Measurements from ENCODE around the gene ICAM1. TPM values are rescaled to one million over a fixed set of nuclear protein-coding genes. Genes with fewer than 3 reads are reported as not detected.

ICAM1 gene, protein sequence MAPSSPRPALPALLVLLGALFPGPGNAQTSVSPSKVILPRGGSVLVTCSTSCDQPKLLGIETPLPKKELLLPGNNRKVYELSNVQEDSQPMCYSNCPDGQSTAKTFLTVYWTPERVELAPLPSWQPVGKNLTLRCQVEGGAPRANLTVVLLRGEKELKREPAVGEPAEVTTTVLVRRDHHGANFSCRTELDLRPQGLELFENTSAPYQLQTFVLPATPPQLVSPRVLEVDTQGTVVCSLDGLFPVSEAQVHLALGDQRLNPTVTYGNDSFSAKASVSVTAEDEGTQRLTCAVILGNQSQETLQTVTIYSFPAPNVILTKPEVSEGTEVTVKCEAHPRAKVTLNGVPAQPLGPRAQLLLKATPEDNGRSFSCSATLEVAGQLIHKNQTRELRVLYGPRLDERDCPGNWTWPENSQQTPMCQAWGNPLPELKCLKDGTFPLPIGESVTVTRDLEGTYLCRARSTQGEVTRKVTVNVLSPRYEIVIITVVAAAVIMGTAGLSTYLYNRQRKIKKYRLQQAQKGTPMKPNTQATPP
- polyA plus RNA-seq (2013, experiment 1 of 2) = 2.7 TPM
- polyA plus RNA-seq (2013, experiment 2 of 2) = 5.2 TPM

- H3K4me3 ChIP-seq (ENCODE audit: low read length) = peak within 1 kb of the TSS; percentile 49
- H3K27me3 ChIP-seq (ENCODE audit: insufficient read depth, low read length) = peaks cover 45% of the 10 kb centered on the region
- 0 out of 2 replicates have a peak, but pooled peaks cover 2% of the 10 kb centered on the region for H3K36me3 ChIP-seq (ENCODE audit: insufficient read depth, low read length)
- H3K9ac ChIP-seq (ENCODE audit: low read depth, low read length) = peak within 1 kb of the TSS; percentile 7; the same call in 1 of the 2 replicates
- 4% methylated on average over 51 of the region's 51 CpGs for WGBS
- H3K4me1 ChIP-seq (ENCODE audit: insufficient read depth, low read length) = no peaks in the 10 kb centered on the region
- no peaks in the 10 kb centered on the region for H3K9me3 ChIP-seq (ENCODE audit: insufficient read depth, low read depth, low read length)
- no peak within 1 kb of the TSS; the same call in 1 of the 2 replicates for H3K27ac ChIP-seq (ENCODE audit: low read depth, low read length)
Observed at GRCh38 chr19:10270616-10271394, at the start of gene ICAM1. Gene ICAM1 (plus strand): TSS chr19:10271120. CDS start chr19:10271160, 40 bp downstream.

- Histone ChIP-seq H3K27ac (ENCODE audit: low read depth, low read length) (no peak overlapping the region), H3K4me1 (ENCODE audit: insufficient read depth, low read length) (no peaks in the 10 kb centered on the region), H3K9me3 (ENCODE audit: insufficient read depth, low read depth, low read length) (no peaks in the 10 kb centered on the region), H3K27me3 (ENCODE audit: insufficient read depth, low read length) (no peaks in the 10 kb centered on the region), H3K9ac (ENCODE audit: low read depth, low read length) (no peak overlapping the region), H3K4me3 (ENCODE audit: low read length) (no peak overlapping the region), H3K36me3 (ENCODE audit: insufficient read depth, low read length) (peaks cover 9% of the 10 kb centered on the region; the same call in 1 of the 2 replicates)
- WGBS = 93% methylated on average over 14 of the region's 14 CpGs
Observed at GRCh38 chr19:10222201-10222890, 48.6 kb upstream of the ICAM1 start.

DNA sequence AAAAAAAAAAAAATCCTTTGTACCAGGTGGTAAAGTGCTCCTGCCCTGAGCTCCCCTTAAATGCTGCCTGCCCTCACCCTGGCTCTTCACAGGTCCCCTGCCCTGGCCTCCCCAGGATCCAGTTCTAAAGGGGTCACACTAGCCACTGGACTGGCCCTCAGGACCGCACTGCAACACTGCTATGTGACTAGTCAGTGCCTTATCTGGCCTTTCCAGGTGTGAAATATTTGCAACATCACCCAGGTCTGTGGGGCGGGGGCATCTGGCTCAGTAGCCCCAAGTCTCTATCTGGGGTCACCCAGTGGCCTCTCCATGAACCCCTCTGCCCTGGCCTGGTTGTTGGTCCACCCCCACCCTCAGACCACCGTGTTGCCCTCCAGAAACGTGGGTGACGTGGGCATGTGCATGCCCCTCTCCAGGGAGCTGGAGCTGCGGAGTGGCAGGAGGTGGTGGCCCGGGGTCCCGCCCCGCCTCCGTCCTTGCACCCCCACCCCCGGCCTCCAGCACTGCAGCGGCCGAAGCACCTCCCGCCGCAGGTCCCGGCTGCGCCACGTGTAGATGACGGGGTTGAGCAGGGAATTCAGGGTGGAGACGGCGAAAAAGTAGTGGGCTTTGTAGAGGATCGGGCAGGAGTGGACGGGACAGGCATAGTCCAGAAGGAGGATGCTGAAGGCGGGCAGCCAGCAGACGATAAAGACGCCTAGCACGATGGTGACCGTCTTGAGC lies 47.3 kb upstream of the ICAM1 start:
- Histone ChIP-seq H3K27ac (ENCODE audit: low read depth, low read length) (no peak overlapping the region), H3K4me1 (ENCODE audit: insufficient read depth, low read length) (no peaks in the 10 kb centered on the region)
- WGBS = 95% methylated on average over 28 of the region's 28 CpGs

DNA sequence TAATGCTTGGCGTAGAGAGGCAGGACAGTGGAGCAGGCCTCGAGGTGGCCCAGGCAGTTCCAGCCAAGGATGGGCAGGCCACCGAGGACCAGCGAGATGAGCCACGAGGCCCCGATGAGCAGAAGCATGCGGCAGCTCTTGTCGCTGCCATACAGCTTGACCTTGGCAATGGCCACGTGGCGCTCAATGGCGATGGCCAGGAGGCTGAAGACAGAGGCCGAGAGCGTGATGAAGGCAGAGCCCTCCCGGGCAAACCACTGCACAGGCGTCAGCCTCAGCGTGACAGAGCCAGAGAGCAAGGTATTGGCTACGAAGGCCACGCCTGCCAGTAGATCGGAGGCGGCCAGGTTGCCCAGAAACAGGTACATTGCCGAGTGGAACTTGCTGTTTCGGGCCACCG lies 46.6 kb upstream of the ICAM1 start:
- no peaks in the 10 kb centered on the region for H3K4me1 ChIP-seq (ENCODE audit: insufficient read depth, low read length)

More for the DNA sequence above, 47.3 kb upstream of the ICAM1 start:
- Histone ChIP-seq H3K9ac (ENCODE audit: low read depth, low read length) (no peak overlapping the region), H3K36me3 (ENCODE audit: insufficient read depth, low read length) (peaks cover 9% of the 10 kb centered on the region; the same call in 1 of the 2 replicates), H3K27me3 (ENCODE audit: insufficient read depth, low read length) (no peaks in the 10 kb centered on the region), H3K9me3 (ENCODE audit: insufficient read depth, low read depth, low read length) (no peaks in the 10 kb centered on the region), H3K4me3 (ENCODE audit: low read length) (no peak overlapping the region)

DNA sequence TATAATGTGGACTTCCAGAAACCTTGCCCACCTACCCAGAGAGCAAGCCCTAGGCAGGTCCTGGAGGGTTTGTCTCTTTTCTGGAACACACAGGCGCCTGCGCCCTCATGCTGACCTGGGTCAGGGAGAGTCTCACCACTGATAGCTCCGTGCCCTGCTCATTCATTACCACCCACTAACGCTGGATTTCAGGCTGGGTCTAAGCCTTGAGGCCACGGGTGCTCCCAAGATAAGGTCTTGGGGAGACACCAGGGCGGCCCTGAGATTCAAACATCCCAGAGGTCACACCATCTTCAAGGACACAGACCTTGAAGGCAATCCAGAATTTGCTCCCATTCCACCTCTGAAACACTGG lies 44.9 kb upstream of the ICAM1 start:
- Histone ChIP-seq H3K4me1 (ENCODE audit: insufficient read depth, low read length) (peaks cover 5% of the 10 kb centered on the region), H3K36me3 (ENCODE audit: insufficient read depth, low read length) (peaks cover 9% of the 10 kb centered on the region; the same call in 1 of the 2 replicates), H3K27me3 (ENCODE audit: insufficient read depth, low read length) (no peaks in the 10 kb centered on the region), H3K9ac (ENCODE audit: low read depth, low read length) (no peak overlapping the region), H3K27ac (ENCODE audit: low read depth, low read length) (no peak overlapping the region), H3K9me3 (ENCODE audit: insufficient read depth, low read depth, low read length) (no peaks in the 10 kb centered on the region), H3K4me3 (ENCODE audit: low read length) (no peak overlapping the region)
- 92% methylated on average over 6 of the region's 6 CpGs for WGBS

More for the DNA sequence above, 46.6 kb upstream of the ICAM1 start:
- Histone ChIP-seq H3K27ac (ENCODE audit: low read depth, low read length) (no peak overlapping the region), H3K9me3 (ENCODE audit: insufficient read depth, low read depth, low read length) (no peaks in the 10 kb centered on the region), H3K9ac (ENCODE audit: low read depth, low read length) (no peak overlapping the region), H3K4me3 (ENCODE audit: low read length) (no peak overlapping the region), H3K36me3 (ENCODE audit: insufficient read depth, low read length) (peaks cover 9% of the 10 kb centered on the region; the same call in 1 of the 2 replicates), H3K27me3 (ENCODE audit: insufficient read depth, low read length) (no peaks in the 10 kb centered on the region)
- 96% methylated on average over 23 of the region's 23 CpGs for WGBS

DNA sequence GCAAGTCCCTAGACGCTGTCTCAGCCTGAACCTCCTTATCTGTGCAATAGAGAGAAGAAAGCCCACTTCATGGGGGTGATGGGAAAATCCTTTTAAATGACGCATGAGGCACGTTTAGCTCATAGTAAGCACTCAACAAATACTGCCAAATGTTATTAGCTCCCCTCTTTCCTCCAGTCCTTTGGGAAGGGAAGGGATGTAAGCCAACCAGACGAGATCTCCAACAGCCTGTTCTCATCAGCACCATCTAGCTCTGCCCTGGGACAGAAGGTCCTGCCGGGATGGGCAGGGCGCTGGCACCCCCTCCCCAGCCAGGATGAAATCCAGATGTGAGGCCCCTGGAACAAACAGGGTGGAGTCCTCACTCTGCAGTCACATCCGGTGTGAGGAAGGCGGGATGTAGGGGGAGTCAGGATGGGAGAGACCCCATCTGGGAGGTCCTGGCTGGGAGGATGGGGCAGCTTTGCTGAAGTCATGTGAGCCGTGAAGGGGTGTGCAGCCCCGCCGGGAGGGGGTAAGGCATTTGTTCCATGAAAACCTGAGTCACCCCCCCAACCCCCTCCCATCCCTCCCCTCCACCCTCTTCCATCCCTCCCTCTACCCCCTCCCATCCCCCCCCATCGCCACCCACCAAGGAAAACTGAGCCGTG lies 44.4 kb upstream of the ICAM1 start:
- WGBS = 65% methylated on average over 10 of the region's 13 CpGs
- Histone ChIP-seq H3K36me3 (ENCODE audit: insufficient read depth, low read length) (peaks cover 9% of the 10 kb centered on the region; the same call in 1 of the 2 replicates), H3K9ac (ENCODE audit: low read depth, low read length) (no peak overlapping the region), H3K4me3 (ENCODE audit: low read length) (no peak overlapping the region), H3K4me1 (ENCODE audit: insufficient read depth, low read length) (peaks cover 6% of the 10 kb centered on the region), H3K9me3 (ENCODE audit: insufficient read depth, low read depth, low read length) (no peaks in the 10 kb centered on the region), H3K27me3 (ENCODE audit: insufficient read depth, low read length) (no peaks in the 10 kb centered on the region), H3K27ac (ENCODE audit: low read depth, low read length) (no peak overlapping the region)

DNA sequence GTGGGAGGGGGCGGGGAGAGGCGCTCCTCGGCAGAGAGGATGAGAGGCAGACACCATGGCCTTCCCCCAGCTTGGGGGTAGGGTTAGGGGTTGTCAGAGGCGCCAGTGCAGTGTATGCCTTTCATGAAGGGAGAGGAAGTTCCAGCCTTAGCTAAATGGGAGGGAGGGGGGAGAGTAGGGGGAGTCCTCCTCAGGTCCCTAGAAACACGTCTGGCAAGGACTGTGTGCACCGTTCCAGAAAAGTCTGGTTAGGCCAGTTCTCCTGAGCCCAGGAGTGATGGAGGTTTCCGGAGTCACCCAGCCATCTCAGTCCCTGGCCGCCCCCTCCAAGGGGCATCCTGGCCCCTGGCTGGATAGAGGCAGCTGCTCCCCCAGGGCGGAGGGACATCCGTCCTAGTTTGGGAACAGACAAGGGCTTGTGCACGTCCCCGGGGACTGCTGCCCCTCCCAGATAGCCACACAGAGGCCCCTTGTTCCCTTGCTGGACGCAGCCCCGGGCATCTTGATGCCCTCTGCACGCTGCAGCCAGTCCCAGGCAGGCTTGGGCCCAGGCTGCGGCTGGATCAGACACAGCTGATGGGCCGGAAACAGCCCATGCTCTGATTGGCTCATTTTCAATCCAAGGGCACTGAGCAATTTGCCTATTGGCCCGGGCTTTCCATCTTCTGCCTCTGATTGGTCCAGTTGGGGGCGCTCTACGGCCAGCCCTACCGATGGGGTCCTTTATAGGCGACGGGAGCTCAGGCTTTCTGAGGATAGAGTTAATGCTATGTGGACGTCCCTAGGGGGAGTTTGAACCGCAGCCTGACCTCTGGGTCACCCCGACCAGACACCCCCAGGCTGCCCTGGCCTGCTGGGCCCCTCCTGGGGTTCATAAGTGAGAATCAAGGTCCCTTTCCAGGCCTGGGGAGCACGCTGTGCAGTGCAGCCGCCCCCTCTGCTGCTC lies 43.6 kb upstream of the ICAM1 start:
- Histone ChIP-seq H3K4me1 (ENCODE audit: insufficient read depth, low read length) (peaks cover 8% of the 10 kb centered on the region), H3K9ac (ENCODE audit: low read depth, low read length) (peak overlapping the region; percentile 9; the same call in 1 of the 2 replicates), H3K27ac (ENCODE audit: low read depth, low read length) (no peak overlapping the region), H3K27me3 (ENCODE audit: insufficient read depth, low read length) (no peaks in the 10 kb centered on the region), H3K36me3 (ENCODE audit: insufficient read depth, low read length) (peaks cover 9% of the 10 kb centered on the region; the same call in 1 of the 2 replicates), H3K9me3 (ENCODE audit: insufficient read depth, low read depth, low read length) (no peaks in the 10 kb centered on the region), H3K4me3 (ENCODE audit: low read length) (no peak overlapping the region)
- WGBS = 85% methylated on average over 28 of the region's 28 CpGs

GRCh38 chr19:10228393-10228792 lies 42.5 kb upstream of the ICAM1 start:
- 94% methylated on average over 5 of the region's 5 CpGs for WGBS
- Histone ChIP-seq H3K9ac (ENCODE audit: low read depth, low read length) (no peak overlapping the region), H3K27ac (ENCODE audit: low read depth, low read length) (no peak overlapping the region), H3K4me3 (ENCODE audit: low read length) (no peak overlapping the region), H3K36me3 (ENCODE audit: insufficient read depth, low read length) (peaks cover 9% of the 10 kb centered on the region; the same call in 1 of the 2 replicates), H3K27me3 (ENCODE audit: insufficient read depth, low read length) (no peaks in the 10 kb centered on the region), H3K9me3 (ENCODE audit: insufficient read depth, low read depth, low read length) (no peaks in the 10 kb centered on the region), H3K4me1 (ENCODE audit: insufficient read depth, low read length) (peaks cover 8% of the 10 kb centered on the region)

GRCh38 chr19:10228920-10229319 lies 42.0 kb upstream of the ICAM1 start:
- WGBS = 75% methylated on average over 2 of the region's 2 CpGs
- H3K4me3 ChIP-seq (ENCODE audit: low read length) = no peak overlapping the region
- no peak overlapping the region for H3K27ac ChIP-seq (ENCODE audit: low read depth, low read length)
- peaks cover 8% of the 10 kb centered on the region for H3K4me1 ChIP-seq (ENCODE audit: insufficient read depth, low read length)
- H3K9ac ChIP-seq (ENCODE audit: low read depth, low read length) = no peak overlapping the region
- H3K27me3 ChIP-seq (ENCODE audit: insufficient read depth, low read length) = no peaks in the 10 kb centered on the region
- peaks cover 5% of the 10 kb centered on the region; the same call in 1 of the 2 replicates for H3K36me3 ChIP-seq (ENCODE audit: insufficient read depth, low read length)
- no peaks in the 10 kb centered on the region for H3K9me3 ChIP-seq (ENCODE audit: insufficient read depth, low read depth, low read length)

Measured in HUES64 (cell line).